ENCODE data around the gene EMILIN3. TPM values are rescaled to one million over a fixed set of nuclear protein-coding genes. Genes with fewer than 3 reads are reported as not detected.

EMILIN3 gene
- total RNA-seq, 1 donor from 2014 or later = 0.47 TPM

- H3K9me3 Mint-ChIP-seq (ENCODE audit: low read depth) = no peaks in the 10 kb centered on the region
- no peak for TF ChIP-seq CTCF (IDR thresholded peaks at IDR 0.05)
- no peak overlapping the region for H3K27ac Mint-ChIP-seq (ENCODE audit: unreplicated experiment)
- H3K4me1 Mint-ChIP-seq (ENCODE audit: low read depth) = no peaks in the 10 kb centered on the region
- H3K36me3 Mint-ChIP-seq (ENCODE audit: low read depth) = no peaks in the 10 kb centered on the region
- no peaks in the 10 kb centered on the region for H3K27me3 Mint-ChIP-seq (ENCODE audit: low read depth)
- no peak for DNase-seq (ENCODE audit: low spot score)
- no peak overlapping the region for H3K4me3 Mint-ChIP-seq (ENCODE audit: unreplicated experiment)
Observed at GRCh38 chr20:41347523-41348429, 18.8 kb downstream of the EMILIN3 start.

GRCh38 chr20:41345729-41346067 lies 20.9 kb downstream of the EMILIN3 start:
- DNase-seq (ENCODE audit: low spot score) = peak; percentile 92
- no peaks in the 10 kb centered on the region for H3K27me3 Mint-ChIP-seq (ENCODE audit: low read depth)
- H3K36me3 Mint-ChIP-seq (ENCODE audit: low read depth) = no peaks in the 10 kb centered on the region
- H3K4me3 Mint-ChIP-seq (ENCODE audit: unreplicated experiment) = no peak overlapping the region
- no peaks in the 10 kb centered on the region for H3K9me3 Mint-ChIP-seq (ENCODE audit: low read depth)
- no peak overlapping the region for H3K27ac Mint-ChIP-seq (ENCODE audit: unreplicated experiment)
- TF ChIP-seq CTCF (IDR thresholded peaks at IDR 0.05) = no peak
- no peaks in the 10 kb centered on the region for H3K4me1 Mint-ChIP-seq (ENCODE audit: low read depth)

GRCh38 chr20:41344938-41345728 lies 21.5 kb downstream of the EMILIN3 start:
- Mint-ChIP-seq H3K9me3 (ENCODE audit: low read depth) (no peaks in the 10 kb centered on the region), H3K27ac (ENCODE audit: unreplicated experiment) (no peak overlapping the region), H3K4me1 (ENCODE audit: low read depth) (peaks cover 3% of the 10 kb centered on the region), H3K36me3 (ENCODE audit: low read depth) (no peaks in the 10 kb centered on the region), H3K4me3 (ENCODE audit: unreplicated experiment) (no peak overlapping the region), H3K27me3 (ENCODE audit: low read depth) (no peaks in the 10 kb centered on the region)
- TF ChIP-seq CTCF (IDR thresholded peaks at IDR 0.05) = no peak
- peak; percentile 68 for DNase-seq (ENCODE audit: low spot score)

GRCh38 chr20:41344477-41344876 lies 22.1 kb downstream of the EMILIN3 start:
- H3K4me3 Mint-ChIP-seq (ENCODE audit: unreplicated experiment) = no peak overlapping the region
- no peaks in the 10 kb centered on the region for H3K27me3 Mint-ChIP-seq (ENCODE audit: low read depth)
- no peaks in the 10 kb centered on the region for H3K9me3 Mint-ChIP-seq (ENCODE audit: low read depth)
- peaks cover 10% of the 10 kb centered on the region for H3K4me1 Mint-ChIP-seq (ENCODE audit: low read depth)
- peak; percentile 57 for DNase-seq (ENCODE audit: low spot score)
- no peak overlapping the region for H3K27ac Mint-ChIP-seq (ENCODE audit: unreplicated experiment)
- no peaks in the 10 kb centered on the region for H3K36me3 Mint-ChIP-seq (ENCODE audit: low read depth)
- TF ChIP-seq CTCF (IDR thresholded peaks at IDR 0.05) = no peak

All from chondrocyte (in vitro differentiated cells).